TTC549 (cell line): ENCODE data around the gene PRR3.

ENCODE experiments used
- FAIRE-seq: peaks from 2 replicates; lab custom pipeline; 2012; peaks lifted over from hg19 to GRCh38; lab: Jason Lieb, UNC

The PRR3 gene

GRCh38 chr6:30537931-30538330 lies 19.2 kb upstream of the PRR3 start:
- FAIRE-seq: no peak

GRCh38 chr6:30541515-30542403 lies 15.3 kb upstream of the PRR3 start:
- FAIRE-seq: peak; percentile 81

GRCh38 chr6:30542404-30542725 lies 14.7 kb upstream of the PRR3 start:
- FAIRE-seq: no peak

GRCh38 chr6:30542915-30543314 lies 14.2 kb upstream of the PRR3 start:
- FAIRE-seq: no peak

GRCh38 chr6:30543821-30544220 lies 13.3 kb upstream of the PRR3 start:
- no peak for FAIRE-seq

GRCh38 chr6:30544666-30545272 lies 12.3 kb upstream of the PRR3 start:
- FAIRE-seq: peak; percentile 80

- FAIRE-seq: no peak
Observed at GRCh38 chr6:30547454-30547853, 9.6 kb upstream of the PRR3 start.

- FAIRE-seq: no peak
Observed at GRCh38 chr6:30548375-30548774, 8.7 kb upstream of the PRR3 start.

- FAIRE-seq: no peak
Observed at GRCh38 chr6:30554404-30554803, 2.7 kb upstream of the PRR3 start.

- FAIRE-seq: no peak
Observed at GRCh38 chr6:30554962-30555815, 1.9 kb upstream of the PRR3 start.

GRCh38 chr6:30555816-30556065 lies 1.4 kb upstream of the PRR3 start:
- FAIRE-seq: no peak

GRCh38 chr6:30556066-30556905 lies 809 bp upstream of the PRR3 start, which contains the start of gene GNL1:
GNL1 (minus strand) TSS chr6:30556489; CDS start chr6:30556203, 286 bp downstream.
- FAIRE-seq: no peak

GRCh38 chr6:30557683-30557981 lies 537 bp downstream of the PRR3 start:
- no peak for FAIRE-seq

GRCh38 chr6:30560930-30561329 lies 3.8 kb downstream of the PRR3 start:
- no peak for FAIRE-seq

GRCh38 chr6:30562470-30563425 lies 5.7 kb downstream of the PRR3 start:
- no peak for FAIRE-seq

- no peak for FAIRE-seq
Observed at GRCh38 chr6:30564114-30564513, 7.0 kb downstream of the PRR3 start.

- FAIRE-seq: no peak
Observed at GRCh38 chr6:30565772-30566171, 8.7 kb downstream of the PRR3 start.

- FAIRE-seq: no peak
Observed at GRCh38 chr6:30568245-30568644, 11.2 kb downstream of the PRR3 start.

GRCh38 chr6:30570263-30570662 lies 13.2 kb downstream of the PRR3 start:
- no peak for FAIRE-seq

GRCh38 chr6:30570740-30571074 lies 13.6 kb downstream of the PRR3 start:
- FAIRE-seq: no peak

- FAIRE-seq: peak; percentile 71
Observed at GRCh38 chr6:30571075-30571761, 14.1 kb downstream of the PRR3 start, which contains the start of gene ABCF1. ABCF1 (plus strand) TSS chr6:30571442; CDS start chr6:30571488, 46 bp downstream.
